HG03432 (cell line): ENCODE data around the gene KATNB1.
"Not testable (repeated sequence)": the region's sequence is repeated elsewhere in the genome, so short reads cannot be mapped to it uniquely, and the experiment has no call there.

ENCODE experiments used
- ATAC-seq: cut with Tn5 transposase; IDR thresholded peaks from one replicate; pipeline ENCODE4 v1.9.1; 2021; ENCODE audit warnings: mild to moderate bottlenecking, moderate library complexity; ENCODE audit not compliant: unreplicated experiment

The KATNB1 gene

DNA sequence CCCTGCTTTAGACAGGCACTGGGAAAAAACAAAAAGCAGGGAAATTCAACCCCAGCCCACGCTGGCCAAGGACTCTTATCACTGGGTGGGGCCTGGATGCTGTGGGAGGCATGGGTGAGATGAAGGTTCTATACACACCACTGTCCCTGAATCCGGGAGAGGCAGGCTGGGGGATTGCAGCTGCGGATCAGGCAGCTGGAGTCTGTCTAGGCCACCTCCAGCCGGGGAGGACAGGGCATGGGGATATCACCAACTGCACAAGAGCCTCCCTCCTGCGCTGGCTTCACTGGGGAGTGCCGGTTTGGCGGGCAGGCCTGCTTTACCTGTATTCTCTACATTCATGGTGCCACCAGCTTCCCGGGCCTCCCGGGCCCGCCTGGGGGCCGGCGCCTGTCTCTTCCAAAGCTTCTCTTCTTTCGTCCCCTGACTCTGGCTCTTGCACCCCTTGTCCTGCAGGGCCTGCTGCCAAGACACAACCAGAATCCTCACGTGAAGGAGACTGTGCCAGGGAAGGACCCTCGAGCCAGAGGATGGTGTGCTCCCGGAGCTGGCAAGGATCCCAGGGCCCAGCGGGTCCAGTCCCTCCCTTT, 52.8 kb downstream of the KATNB1 start:
- ATAC-seq: no peak

DNA sequence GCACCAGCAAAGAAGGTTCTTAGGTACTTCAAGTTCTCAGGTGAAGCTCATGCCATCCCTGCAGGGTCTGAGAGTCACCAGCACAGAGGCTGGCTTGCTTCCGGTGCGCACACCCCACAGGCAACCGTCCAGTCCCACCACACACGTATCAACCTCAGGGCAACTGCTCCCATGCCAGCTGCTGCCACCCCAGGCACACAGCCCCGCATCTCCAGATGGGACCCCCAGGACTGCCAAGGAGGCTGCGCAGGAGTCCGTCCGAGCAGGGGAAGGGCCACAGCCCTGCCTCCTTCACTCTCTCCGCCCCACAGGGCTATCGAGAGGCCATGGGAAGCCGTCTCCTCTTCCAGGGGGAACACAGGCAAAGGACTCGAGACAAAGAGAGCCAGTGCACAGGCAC, 53.4 kb downstream of the KATNB1 start:
- no peak for ATAC-seq

DNA sequence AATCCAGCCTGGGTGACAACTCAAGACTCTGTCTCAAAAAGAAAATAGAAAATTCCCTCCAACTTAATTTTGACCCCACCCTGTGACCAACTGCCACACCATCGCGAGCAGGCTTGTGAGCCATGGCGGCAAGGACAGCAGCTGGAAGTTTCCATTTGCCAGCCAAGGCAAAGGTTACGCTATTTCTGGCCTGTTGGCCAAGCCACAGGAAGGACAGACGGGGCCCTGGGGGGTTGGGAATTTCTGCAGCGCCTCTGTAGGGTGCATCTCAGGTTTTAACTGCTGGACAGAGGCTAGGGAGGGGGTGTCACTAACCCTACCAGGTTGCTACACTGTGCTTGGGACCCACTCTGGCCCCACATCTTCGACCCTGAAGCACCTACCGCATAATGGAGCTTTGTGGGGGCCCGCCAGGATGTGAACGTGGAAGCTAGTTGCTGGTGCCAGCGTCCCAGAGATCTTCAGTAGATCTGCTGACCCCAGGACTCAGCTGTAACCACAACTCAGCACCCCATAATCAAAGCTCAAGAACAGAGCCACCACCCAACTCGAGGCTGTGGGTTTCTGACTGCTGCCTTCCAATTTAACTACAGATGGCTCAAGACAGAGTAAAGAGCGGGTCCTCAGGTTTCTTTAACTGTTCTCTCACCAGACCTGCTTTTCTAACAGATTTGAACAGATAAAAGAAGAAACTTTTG, 55.8 kb downstream of the KATNB1 start:
- no peak for ATAC-seq

DNA sequence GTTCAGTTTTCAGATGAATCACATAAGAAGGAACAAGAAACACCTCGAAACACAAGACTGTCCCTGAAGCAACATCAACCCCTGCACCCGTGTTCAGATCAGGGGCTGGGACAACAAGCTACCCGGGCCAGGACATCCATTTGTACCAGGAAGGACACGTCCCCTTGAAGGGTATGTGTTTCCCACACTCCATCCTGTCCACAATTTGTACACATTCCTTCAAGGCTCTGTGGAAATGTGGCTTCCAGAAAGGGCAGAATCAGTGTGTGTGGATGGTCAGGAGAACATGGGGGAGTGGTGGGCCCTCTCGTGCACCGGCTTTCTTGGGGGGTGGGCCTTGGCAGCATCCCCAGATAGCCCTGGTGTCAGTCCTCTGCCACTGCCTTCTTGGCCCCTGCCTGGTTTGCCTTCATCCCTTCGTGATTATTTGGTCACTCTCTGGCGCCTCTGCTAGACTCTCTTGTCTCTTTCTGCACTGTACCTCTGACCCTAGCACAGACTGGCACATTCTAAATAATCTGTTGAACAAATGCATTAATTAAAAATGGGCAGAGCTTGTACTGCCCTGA, 56.4 kb downstream of the KATNB1 start:
- ATAC-seq: no peak

DNA sequence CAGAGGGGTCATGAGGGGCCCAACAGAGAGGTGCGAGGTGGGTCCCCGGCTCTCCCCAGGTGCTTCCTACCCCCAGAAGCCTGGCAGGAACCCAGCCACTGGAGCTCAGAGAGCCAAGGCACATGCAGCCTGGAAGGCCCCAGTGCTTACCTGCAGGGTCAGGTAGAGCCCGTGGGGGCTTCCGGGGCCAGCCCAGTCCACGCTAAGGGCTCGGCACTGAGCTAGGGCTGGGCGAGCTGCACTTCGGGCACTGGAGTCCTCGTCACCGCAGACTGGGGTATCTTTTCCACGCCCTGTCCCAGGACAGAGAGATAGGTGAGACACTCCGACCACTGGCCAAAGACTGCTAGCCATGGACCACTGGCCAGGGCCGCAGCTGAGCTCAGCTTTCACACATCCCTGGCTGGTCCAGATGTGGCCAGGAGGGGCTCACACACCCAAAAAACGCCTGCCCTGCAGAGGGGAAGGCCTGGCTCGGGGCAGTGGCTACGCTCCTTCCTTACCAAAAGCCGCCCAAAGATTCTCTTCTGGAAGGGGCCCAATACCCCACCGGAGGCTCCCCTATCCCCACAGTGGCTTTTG, 59.4 kb downstream of the KATNB1 start:
- ATAC-seq: no peak

DNA sequence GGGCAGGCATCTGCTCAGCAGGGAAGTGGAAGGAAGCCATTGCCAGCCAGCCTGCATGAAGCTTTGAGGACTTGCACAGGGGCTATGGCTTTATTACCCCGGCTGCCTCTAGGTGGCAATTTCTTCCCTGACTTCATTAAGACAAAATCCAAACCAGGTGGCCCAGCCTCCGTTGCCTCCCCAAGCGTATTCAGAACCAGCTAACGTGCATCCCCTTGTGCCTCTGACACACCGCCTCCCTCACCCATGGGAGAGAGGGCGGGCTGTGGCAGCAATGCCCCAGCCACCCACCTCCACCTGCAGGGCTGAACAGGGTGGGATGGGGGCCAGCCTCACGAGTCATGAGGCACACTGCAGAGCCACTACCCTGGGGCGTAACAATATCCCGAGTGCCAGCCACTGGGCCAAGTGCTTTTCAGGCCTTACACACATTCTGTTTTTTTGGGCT, 59.9 kb downstream of the KATNB1 start:
- peak; percentile 59 for ATAC-seq

DNA sequence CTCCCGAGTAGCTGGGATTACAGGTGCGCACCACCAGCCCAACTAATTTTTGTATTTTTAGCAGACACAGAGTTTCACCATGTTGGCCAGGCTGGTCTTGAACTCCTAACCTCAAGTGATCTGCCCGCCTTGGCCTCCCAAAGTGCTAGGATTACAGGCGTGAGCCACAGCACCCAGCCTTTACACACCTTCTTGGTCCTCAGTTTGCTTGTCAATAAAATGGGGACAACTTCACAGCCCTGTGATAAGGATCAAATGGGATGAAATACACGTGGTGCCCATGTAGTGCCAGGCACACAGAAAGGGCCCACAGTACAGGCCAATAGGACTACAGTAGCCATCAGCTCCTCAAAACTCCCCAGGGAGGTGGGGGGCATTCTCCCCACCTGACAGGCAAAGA, 60.4 kb downstream of the KATNB1 start:
- not testable (repeated sequence) for ATAC-seq

DNA sequence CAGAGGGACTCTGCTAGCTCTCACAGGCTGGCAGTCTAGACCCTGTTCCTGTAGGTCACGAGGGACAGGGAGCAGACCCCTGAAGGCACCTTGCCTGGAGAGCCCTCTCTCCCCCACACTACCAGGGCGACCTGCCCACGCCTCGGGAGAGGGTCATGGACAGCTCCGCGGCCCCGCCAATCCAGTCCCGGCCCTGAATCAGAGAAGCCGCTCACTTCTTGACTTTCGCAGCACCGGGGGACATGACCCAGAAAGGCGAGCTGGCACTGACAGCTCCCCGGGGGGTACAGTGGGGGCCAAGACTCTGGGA, 61.6 kb downstream of the KATNB1 start:
- no peak for ATAC-seq

DNA sequence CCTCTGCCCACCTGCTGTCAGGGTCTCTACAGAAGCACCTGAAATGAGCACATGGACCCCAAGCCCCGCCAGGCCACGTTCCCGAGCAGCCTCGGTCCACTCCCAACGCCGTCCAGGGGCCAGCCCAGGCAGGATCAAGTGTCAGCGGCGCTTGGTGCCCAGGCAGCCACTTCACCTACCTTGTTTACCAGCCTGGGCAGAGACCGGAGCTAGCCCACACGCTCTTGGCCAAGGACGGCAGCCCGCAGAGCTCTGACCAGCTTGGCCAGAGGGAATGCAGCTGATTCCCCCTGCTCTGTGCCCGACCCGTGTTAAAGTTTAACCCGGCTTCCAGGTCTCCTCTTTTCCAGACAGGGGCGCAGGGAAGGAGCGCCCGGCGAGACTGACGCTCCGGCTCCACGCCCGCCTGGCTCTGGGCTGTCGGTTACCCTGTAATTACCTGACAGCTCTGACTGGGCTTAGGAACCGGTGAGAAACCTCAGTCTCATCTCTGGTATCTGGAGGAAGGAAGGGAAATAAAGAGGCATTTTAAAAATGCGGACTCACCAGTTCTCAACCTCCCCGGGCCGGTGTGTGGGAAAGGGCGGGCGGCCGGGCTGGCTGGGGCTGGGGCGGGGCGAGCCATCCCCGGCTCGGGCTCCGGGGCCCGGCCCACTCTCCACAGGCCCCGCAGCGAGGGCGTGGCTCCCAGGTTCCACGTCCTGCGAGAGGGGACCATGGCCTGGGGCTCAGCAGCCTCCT, 62.1 kb downstream of the KATNB1 start:
- no peak for ATAC-seq

DNA sequence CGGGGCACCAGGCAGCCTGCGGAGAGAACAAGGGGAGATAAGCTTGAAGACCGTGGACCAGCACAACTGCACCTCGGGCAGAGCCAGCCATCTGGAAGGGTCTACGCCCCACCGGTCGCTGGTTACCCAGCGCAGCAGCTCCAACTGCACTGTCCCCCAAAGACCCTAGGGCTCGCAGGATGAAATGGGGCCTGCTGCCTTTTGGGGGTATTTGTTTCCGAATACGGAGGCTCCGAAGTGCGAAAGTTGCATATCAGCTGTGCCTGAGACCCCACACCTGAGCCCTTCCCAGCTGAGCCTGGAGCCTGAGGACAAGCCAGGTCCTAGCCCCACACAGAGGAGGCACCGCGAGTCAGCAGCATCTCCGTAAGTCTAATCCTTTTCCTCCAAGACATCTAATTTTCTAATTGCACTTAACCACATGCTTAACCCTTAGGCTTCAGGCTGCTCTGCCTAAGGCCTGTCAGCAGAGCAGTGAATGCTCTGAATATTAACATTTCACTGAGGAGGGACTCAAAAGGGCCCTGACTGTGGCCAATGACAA, 62.8 kb downstream of the KATNB1 start:
- ATAC-seq: no peak

DNA sequence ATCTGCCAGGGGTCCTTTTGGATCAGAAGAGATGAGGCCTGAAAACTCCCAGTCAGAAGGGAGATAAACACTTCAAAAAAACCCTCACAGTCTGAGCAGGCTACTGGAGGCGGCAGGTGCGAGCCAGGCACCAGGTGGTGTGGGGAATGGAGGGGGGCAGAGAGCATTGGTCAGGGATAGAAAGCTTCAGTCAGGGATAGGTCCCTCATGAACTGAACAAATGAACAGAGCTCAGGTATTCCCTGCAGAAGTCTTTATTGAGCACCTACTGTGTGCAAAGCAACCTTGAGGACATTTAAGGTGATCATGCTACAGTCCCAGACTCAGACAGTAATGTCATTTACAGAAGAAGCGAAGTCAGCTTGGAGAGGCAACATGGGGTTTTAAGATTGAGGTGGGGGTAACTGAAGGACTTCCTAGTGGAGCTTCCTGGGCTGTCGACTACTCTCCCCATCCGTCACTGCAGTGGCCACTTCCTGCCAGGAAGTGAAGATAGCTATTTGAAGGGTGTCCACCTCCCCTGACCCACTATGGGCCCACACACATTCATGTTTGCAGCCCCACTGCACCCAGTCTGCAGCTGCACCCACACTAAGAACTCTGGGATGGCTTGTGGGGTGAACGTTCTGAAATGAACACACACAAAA, 63.5 kb downstream of the KATNB1 start:
- ATAC-seq: no peak

DNA sequence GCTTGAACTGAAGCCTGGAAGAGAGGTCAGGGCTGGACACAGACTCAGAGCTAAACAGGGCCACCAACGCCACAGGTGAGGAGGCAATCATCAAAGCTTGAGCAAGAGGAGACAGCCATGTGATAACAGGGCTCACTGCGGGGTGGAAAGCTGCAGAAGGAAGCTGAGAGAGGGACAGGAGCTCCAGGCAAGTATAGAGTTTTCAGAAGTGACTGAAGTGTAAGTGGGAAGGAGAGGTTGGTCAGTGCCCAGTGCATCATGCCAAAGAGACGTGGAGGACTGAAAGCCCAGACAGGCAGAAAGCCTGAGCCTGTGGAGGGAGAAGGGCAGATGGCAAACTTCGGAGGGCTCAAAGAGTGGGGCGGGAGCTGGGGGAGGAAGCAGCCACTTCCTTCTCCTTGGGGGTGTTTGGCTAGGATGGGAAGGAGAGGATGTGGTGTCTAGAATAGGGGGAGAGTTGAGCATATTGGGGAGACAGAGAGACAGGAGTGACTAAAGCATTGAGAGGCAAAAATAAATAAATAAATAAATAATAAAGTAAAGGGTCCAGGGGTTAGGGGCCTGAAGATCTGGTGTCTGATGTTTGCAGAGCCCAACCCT, 64.1 kb downstream of the KATNB1 start:
- no peak for ATAC-seq

DNA sequence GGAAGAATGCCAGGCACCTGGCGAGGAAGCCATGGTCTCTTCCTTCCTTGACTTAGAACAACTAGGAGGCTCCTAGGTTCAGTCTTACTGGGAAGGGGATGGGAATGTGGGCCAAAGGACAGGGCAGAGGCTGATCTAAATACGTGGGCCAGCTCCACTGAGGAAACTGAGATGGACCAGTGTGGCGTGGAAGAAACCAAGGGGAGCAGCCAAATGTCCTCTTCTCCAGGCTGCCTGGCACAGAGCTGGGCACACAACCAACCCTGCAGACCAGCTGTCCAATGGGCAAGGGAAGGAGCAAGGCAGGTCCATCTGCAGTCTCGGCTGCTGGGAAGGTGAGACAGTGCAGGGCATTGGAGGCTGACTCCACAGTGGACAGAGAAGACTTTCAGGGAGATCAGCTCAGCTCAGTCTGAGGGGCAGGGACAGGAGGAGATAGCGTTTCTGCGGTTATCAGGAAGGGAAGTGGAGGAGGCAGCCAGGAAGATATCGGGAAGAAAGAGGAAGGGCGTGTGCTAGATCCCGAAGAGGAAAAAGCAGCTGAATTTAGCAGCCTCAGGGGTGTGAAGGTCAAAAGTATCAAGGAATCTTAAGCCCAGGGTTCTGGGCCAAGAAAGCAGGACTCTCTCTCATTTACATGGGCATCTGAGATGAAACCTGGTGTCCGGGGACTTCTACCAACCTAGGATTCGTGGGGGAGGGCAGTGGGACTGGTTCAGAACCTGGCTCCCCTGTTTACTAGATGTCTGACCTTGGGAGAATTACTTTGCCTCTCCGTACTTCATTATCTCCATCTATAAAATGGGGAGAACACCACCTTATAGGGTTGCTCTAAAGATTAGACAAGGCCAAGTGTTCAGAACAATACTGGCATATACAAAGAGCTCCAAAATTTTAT, 64.9 kb downstream of the KATNB1 start:
- ATAC-seq: no peak

DNA sequence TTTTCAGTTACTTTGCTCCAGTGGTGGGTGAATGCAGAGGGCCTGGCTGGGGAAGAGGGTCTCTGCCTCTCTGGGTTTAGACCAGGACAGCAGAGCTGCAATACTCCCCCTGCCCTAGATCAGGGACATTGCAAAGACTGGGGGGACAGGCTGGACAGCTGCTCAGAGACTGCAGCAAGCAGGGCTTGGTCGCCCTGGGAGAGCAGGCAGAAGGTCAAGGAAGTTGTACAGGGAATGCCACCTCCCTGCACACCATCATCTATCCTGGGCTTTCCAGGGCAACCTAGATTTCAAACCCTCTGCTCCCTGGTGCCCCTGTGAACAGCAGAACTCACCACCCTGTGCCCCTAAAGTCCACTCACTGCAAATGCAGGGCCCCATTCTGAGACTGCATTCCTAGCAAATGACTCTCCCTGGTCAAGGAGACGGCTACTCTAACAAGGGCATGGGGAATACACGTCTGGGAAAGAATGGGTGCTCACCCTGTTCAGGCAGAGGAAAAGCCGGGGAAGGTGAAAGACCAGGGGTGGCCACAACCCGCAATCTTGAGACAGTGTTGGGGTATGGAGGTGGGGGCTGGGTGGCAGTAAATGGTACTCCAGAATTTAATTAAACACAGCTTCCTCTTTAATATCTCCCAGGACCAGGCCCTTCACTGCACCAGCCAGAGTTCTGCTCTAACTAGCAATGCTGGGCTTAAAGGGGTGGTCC, 65.7 kb downstream of the KATNB1 start:
- no peak for ATAC-seq

DNA sequence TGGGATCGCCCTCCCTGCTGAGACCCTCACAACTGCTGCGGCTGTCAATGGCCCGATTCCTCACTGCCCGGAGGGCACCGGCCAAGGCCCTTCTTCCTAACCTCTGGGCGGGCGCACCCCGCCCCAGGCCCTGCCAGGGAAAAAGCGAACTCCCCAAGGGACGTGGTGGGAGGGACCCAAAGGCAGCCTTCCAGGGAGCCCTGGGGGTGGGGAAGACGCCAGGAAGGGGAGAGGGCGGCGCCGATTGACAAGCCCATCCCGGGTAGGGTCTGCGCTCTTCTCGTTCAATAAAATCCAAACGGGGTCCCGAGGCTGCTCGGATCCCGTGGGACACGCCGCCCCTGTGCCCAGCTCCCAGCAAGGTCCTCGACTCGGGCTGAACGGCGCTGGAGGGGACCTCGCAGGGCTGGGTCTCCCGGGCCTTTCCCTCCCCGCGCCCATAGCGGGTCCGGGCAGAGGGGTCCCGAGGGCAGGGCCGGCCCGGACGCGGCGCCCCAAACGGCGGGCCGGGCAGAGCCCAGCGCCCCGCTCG, 66.3 kb downstream of the KATNB1 start:
- no peak for ATAC-seq

DNA sequence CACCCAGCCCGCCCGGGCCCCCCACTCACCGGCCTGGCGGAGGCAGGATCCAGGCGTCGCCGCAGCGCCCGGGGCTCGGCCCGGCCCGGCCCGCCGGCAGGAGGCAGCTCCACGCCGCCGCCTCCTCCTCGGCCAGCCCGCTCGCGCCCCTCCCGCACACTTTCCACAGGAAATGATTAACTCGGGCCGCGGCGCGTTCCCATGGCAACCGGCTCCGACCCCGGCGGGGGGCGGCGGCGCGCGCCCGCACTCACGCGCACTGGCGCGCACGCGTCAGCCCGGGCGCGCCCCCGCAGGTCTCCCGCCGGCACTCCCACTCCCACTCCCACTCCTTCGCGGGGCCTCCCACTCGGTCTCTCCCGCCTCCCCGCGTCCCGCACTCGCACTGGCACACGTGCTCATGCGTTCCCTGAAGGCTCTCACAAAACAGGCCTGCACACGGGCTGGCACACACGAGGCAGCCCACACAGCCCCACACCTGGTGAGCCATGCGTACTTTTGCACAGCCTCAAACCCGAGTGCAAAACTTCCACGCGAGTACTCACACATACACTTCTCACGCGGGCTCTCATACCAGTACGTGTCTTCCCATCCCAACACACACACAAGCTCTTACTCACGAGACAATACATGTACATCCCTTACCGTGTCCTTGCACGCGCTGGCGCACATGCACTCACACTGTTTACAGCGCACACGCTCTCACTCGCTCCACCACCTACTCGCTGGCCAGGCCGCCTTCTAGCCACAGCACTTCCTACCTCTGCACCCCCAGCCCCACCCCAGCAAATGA, 67.0 kb downstream of the KATNB1 start, which contains the start of gene KIFC3:
Gene KIFC3 (minus strand): TSS at position 151 of the 793 bp plus-strand sequence. CDS start 4,248 bp downstream, outside the sequence.
- no peak for ATAC-seq

DNA sequence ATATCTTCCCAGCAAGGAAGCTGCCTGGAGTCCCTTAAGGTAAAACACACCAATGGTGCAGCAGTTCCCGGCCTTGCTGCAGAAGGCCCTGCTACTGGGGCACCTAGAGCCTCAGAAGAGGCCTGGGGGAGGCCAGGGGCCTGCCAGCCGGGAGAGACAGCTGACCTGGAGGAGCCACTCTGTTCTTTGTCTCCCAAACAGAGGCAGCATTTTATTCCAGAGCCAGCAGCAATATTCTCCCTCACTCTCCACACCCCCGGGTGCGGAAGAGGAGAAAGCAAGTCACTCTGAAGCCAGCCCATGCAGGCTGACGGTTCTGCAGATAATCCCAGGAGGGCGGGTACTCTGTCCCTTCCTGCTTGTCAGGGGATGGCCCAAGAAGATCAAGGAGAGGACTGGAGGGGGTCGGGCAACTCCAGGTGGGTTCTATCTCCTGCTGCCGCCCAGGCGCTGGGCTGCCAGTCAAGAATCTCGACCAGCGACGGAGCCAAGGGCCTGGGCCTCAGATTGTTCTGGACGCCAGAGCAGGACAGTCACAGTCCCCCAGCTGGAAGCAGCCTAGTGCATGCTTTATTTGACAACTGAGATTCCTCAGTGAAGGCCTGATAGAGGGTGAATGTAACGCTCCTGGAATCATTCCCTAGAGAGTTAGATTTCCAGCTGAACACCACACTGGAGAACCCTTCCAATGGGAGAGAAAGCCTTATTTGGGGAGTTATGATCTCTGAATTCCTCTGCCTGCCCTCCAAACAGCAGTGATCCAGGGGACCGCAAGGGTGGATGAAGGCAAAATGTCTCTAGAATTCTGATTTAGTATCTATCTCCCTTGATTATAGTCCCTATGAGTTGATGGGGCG, 67.8 kb downstream of the KATNB1 start:
- no peak for ATAC-seq
